Stimulated activated CD4-positive, alpha-beta T cell treated with anti-CD3 and anti-CD28 coated beads, Interleukin-1b, Interleukin-23, amount 100 ng/mL, for 1 hour (primary cell): ENCODE results near the gene NISCH.
"Not testable (repeated sequence)": the region's sequence is repeated elsewhere in the genome, so short reads cannot be mapped to it uniquely, and the experiment has no call there.

Experiments used
- DNase-seq, 2 donors: peaks; one replicate each; pipeline ENCODE4 v3.0.0-alpha.2; 2020; ENCODE audit warnings: low read depth in 2 of 2

The NISCH gene

DNA sequence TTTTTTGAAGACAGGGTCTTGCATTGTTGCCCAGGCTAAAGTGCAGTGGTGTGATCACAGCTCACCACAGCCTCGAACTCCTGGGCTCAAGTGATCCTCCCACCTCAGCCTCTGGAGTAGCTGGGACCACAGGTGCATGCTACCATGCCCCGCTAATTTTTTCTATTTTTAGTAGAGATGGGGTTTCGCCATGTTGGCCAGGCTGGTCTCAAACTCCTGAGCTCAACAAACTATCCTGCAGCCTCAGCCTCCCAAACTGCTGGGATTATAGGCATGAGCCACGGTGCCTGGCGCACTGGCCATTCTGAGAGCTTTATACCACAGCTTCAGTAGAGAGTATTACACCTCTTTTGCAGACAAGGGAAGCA lies 71.3 kb downstream of the NISCH start:
- not testable (repeated sequence) for DNase-seq

DNA sequence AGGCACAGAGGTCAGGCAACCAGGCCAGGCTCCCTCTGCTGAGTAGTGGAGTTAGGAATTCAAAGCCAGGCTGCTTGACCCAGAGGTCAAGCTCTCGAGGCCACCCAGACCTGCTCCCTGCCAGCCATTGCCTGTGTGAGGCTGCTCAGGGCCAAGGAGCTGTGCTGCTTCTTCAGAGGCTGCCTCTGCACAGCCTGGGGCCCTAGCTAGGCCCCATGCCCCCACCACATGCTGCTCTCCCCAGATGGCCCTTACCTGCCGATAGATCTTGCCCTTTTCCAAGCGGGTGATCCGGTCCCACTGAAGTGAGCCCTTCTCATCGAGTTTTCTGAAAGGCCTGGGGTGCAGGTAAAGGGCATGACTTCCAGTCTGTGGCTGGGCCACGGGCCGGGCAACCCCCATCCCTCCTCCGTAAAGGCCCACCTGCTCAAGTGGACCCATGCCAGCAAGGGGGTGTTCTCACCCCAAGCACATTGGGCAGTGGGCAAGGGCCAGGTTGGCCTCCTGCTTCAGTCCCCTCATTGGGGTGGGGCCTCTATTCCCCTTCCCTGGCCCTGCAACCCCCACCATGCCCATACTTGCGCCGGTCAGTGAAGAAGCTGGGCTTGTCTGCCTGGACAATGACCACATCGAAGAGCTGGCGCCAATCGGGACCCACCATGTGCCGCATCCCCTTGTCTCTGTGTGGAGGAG lies 71.8 kb downstream of the NISCH start:
- DNase-seq = no peak

DNA sequence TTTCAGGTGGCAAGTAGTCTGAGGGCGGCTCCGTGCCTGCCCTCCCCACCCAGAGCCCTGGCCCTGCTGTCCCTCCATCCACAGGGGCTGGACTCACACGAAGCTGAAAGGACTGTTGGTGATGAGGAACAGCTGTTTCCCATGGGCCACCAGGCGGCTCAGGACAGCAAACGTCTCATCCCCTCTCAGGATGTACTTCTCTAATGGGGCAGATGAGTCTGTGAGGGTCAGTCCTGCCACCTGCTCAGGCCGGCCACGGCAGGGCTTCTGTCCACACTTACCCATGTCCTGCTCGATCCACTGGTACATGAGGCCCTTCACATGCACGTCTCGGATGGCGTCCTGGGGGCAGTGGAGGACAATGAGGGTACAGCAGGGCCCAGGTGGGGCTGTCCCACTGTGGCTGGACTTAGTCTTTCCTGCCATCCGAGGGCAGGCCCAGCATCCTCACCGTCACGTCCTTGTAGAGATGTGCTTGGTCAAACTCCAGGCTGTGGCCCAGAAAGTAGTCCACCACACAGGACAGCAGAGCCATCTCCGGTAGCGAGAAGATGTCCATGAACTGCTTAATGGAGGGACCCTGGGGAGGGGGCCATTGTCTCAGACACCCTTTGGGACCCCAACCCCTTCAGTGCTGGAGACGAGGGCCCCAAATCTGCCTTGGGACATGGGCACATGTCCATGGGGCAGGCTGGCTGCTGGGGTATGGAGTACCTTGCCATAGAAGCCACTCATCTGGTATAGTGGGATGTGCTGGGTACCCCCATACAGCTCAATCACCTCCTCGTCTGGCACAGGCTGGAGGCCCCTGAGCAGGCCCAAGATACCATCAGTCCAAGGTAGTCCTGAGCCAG lies 72.6 kb downstream of the NISCH start:
- DNase-seq = no peak

GRCh38 chr3:52528586-52529375 lies 73.4 kb downstream of the NISCH start:
- DNase-seq = no peak

- no peak for DNase-seq
Measured at GRCh38 chr3:52529376-52530333, 74.3 kb downstream of the NISCH start.

DNA sequence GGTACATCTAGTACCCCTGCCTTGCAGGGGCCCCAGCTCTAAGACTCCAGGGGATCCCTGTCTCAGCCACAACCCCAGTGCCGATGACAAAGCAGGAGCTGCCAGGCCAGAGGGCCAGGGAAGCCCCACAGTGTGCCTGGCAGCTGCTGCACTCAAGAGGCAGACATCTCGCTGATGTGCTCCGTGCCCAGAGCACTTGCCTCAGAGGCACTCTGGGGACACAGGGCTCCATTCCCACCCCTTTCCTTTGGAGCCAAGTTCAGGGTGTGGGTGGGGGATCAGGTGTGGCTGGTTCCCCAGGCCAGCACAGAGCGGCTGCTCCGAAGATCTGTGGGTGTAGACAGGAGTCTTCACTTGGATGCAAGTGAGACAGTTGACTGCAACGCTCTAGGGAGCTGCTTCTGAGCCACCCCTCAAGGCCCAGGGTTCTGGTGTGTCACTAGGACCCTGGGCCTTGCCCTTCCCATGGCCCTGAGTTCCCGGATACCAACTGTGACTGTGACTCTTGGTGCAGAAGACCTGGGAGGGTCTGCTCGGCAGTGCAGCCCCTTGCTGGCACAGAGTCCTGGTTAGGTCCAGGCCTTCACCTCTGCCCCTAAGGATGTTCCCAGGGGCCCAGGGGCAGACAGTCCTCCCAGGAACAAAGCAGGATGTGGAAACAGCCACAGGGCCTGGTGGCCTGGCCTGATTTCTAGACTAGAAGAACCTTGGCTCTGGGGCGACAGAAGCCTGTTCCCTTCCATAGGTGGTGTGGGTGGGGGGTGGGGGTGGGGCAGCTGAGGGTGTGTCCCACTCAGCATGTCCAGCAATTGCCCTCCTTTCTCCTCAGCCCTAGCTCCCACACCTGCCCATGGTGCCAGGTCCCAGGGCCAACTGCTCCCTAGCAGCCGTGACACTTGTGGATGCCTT lies 75.8 kb downstream of the NISCH start:
- DNase-seq = no peak

DNA sequence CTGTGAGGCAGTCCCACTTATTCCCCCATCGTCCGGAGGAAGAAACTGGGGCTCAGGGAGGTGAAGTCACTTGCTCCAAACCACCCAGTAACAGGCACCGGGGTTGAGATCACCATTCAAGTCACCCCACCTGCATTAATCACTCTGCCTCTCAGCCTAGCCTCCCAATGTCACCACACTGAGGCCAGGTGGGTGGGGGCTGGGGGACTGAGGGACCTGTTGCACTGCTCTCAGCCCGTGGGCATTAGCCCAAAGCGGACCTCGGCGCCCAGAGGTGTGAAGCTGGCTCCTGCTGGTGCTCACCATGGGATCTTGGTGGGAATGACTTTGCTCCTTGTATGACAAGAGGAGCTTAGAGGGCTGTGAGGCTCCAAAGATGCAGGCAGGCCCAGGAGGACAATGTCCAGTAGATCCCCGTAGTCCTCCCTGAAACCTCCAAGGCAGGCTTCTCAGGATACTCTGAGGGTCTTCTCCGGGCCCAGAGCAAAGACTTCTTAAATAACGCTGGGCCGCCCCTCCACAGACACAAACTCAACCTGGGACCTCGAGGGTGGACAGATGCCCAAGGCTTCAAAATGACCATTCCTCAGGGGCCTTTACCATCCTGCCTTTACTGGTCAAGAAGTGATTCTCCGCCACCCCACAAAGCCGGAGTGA lies 76.6 kb downstream of the NISCH start:
- DNase-seq = no peak

DNA sequence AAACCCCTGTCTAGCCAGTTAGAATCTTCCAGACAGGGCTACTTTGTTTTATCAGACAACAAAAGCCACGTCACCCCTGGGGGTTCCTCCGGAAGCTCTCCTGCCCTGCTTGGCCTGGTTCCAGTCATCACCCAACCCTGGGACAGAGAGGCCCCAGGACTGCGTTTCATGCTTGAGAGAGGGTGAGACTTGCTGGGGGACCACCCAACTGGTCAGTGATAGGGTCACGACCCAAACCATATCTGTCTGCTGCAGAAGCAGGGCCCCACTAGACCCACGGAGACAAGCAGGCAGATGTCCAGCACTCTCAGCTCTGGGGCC lies 77.1 kb downstream of the NISCH start:
- DNase-seq = no peak

- no peak for DNase-seq
Measured at GRCh38 chr3:52532838-52533622, 77.6 kb downstream of the NISCH start.

GRCh38 chr3:52533623-52534280 lies 78.3 kb downstream of the NISCH start, which contains the start of gene NT5DC2:
NT5DC2 (minus strand) TSS chr3:52533857; CDS start chr3:52533737, 120 bp downstream.
- DNase-seq = peak; percentile 13 to 49

DNA sequence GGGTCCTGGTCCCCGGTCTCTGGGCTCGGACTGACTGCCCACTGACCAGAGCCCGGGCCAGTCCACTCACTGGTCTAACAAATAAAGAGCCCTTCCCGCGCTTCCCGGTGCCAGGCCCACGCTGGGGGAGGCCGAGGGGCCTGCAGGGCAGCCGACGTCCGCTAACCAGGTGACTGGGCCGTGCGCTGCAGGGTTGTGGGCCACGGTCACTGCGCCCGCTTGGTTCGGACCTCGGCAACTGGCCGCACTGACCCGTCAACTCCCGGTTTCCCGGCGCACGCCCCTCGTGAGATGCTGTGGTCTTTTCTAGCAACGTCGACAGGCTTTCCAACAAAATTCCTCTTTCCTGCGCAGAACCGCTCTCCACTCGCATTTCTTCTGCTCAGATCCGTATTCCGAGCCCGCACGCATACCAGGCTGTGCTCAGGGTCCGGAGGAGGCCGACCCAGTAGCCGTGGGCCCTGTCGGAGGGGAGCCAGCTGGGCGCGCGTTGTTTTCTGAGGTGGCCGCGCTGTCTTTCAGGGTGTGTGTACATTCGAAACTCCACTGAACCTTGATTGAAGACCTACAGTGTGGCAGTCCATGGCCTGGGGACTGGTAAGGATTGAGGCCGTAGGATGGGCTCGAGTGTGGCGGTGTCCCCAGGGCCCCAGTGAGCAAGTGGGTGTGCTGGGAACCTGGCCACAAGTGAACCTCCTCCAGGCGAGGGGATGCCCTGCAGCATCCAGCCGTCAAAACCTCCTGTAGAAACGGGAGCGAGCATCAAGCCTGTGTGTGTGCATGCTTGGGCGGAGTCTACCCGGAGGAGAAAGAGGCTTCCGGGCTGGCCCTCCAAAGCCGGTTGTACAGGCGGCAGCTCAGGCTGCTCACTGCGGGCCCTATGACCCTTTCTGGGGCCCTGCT lies 79.1 kb downstream of the NISCH start:
- no peak for DNase-seq

- no peak for DNase-seq
Measured at GRCh38 chr3:52535411-52536111, 80.2 kb downstream of the NISCH start.

GRCh38 chr3:52536112-52536368 lies 80.6 kb downstream of the NISCH start:
- no peak for DNase-seq

GRCh38 chr3:52536369-52537164 lies 81.2 kb downstream of the NISCH start, which contains the start of gene UQCC5:
UQCC5 (plus strand) TSS chr3:52536605; CDS start chr3:52536756, 151 bp downstream.
- peak; percentile 90 to 93 for DNase-seq

DNA sequence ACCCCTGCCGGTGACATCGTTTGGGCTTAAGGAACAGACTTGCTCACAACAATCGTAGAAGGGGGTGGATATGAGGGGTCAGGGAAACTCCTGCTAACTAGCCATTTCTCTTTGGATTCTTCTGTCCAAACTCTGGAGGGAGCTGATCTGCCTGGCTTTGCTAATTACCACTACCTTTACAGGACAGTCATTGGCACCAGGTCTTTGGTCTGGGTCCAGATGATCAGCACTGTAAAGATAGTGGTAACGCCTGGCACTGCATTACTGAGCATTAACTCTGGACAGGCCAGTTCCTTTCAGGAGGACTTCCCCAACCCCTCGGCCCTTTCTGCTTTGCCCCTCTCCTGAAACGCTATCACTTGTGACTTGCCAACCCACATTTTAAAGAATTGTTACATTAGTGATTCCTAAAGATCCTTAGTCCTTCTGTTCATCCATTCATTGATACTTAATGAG lies 81.8 kb downstream of the NISCH start:
- no peak for DNase-seq
